HG02840 (cell line): ENCODE measurements around the gene NKAIN2.

Experiments used
- ATAC-seq: cut with Tn5 transposase; IDR thresholded peaks from one replicate; pipeline ENCODE4 v1.9.1; 2021; ENCODE audit warnings: mild to moderate bottlenecking, moderate library complexity, moderate number of reproducible peaks; ENCODE audit not compliant: unreplicated experiment, low FRiP score

NKAIN2 gene

GRCh38 chr6:123803504-123804013 is at the start of gene NKAIN2:
Gene NKAIN2 (plus strand): TSS chr6:123803865.
- ATAC-seq, result peak; percentile 29

DNA sequence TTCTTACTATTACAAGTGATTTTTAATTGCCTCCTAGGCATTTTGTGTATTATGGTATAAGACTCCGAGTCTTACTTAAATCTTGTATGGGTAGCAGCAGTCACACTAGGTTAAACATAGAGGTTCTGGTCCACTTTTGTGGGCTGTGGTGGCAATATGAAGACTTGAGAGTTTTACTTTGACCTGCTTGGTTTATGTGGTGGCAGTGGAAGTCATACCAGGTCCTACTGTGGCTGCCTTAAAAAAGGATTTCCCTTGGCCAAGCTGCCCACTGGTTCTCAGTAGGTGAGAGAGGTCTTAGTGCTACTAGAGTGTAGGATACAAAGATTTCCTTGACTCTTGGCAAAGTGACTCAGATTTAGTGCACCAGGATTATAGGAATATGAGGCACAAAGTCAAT is 44.2 kb upstream of the NKAIN2 start:
- ATAC-seq, result no peak

DNA sequence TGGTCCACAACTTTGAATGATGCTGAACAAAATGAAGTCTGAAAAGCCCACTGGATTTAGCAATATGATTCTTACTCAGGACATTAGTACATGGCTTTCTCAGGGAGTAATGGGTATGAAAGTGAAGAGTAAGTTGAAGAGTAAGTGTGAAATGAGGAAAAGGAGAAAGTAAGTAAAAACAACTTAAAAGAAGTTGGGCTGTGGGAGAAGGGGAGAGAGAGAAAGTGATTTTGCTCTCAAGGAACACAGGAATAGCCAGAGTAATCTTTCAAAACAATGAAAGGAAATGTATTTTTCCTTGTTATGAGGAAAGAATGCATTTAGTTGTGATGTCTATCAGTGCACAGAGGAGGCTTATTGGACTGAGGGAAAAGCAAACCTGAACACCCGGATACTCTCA is 39.8 kb upstream of the NKAIN2 start:
- no peak for ATAC-seq

DNA sequence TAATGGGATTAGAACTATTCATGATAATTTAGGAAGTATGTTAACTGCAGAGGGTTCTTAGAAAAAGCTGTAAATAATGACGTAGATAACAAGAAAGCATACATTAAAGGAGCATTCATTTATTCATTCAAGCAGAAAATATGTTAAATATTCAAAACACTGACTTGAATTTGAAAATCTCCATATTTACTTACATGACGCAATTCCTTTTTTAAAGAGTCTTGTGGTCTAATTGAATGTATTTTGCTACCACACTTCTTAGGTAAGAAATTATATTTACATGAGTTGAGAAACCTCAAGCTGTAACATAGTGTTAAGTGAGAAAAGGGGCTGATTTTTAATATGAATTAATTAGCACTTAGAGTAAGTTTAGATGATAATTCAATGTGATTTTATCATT is 38.9 kb upstream of the NKAIN2 start:
- ATAC-seq, result no peak

DNA sequence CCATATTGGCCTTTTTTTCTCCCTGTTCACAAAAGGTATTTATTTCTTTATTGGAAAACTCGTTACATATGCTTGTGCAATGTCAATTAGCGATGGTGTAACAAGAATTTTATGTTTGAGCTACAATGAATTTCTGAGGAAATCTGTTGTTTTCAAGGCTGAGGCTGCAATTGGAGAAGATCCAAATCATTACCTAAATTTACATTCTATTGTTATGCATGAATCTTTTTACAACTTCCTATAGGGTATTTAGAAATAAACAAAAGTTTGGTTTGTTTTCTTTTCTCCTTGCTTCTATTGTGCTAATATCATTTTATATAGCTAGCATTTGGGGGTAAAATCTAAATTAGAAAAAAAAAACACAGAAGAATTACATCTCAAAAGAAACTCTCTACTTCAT is 34.7 kb upstream of the NKAIN2 start:
- ATAC-seq, result no peak

GRCh38 chr6:123769431-123769830 is 34.2 kb upstream of the NKAIN2 start:
- ATAC-seq, result no peak

- no peak for ATAC-seq
These were observed 33.3 kb upstream of the NKAIN2 start for GRCh38 chr6:123770247-123770949.

DNA sequence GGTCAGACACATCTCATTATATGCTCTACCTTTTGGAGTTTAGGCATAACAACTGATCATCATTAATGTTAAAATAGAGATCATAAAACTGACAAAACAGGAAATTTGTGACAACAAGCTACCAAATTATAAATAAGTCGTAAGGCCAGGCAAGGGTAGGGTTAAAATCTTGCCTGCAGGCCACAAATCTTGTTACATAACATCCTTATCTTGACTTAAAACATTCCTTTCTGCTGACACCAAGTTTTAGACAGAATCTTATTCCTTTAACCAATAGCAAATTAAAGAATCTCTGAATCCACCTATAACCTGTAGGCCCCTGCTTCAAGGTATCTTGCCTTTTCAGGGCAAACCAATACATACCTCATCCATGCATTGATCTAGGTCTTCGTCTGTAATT is 32.5 kb upstream of the NKAIN2 start:
- no peak for ATAC-seq

- ATAC-seq, result no peak
These were observed 26.1 kb upstream of the NKAIN2 start for GRCh38 chr6:123777563-123777962.

- no peak for ATAC-seq
These were observed 23.6 kb upstream of the NKAIN2 start for GRCh38 chr6:123780021-123780420.

DNA sequence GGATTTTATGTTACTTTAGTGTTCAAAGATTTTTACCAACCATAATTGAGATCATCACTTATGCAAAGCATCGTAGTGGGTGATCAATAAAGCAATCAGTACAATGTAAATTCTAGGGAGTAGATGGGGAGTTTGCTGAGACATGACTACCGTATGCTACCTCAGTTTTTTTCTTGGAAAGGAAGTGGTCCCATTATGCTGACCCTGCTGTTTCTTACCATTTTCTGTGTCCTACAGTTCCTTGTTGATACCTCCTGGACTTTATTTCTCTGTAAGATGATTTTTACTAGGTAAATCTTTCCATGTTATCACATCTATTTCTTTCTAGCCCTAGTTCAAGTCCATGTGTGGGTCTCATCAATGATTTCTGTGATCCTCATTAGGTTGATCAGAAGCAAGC is 19.3 kb upstream of the NKAIN2 start:
- no peak for ATAC-seq

GRCh38 chr6:123785039-123785438 is 18.6 kb upstream of the NKAIN2 start:
- no peak for ATAC-seq

GRCh38 chr6:123788319-123788718 is 15.3 kb upstream of the NKAIN2 start:
- ATAC-seq, result no peak

DNA sequence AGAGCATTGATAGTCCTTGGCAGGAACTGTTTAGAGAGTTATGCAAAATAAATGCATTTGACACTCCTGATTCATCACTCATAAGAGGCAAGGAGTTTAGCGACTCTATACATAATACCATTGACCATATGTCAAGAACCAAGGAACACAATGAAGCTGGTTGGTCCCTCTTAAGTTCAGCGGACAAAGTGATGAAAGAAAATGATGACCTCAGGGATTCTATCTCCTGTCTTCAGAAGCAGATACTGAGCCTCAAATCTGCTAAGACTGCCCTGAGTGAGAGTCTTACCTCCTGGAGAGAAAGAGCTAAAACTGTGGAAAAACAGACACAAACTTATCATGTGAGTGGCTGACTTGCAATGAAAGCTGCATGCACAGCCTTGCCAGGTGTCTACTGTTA is 9.5 kb upstream of the NKAIN2 start:
- no peak for ATAC-seq

GRCh38 chr6:123794799-123795198 is 8.9 kb upstream of the NKAIN2 start:
- ATAC-seq, result no peak

DNA sequence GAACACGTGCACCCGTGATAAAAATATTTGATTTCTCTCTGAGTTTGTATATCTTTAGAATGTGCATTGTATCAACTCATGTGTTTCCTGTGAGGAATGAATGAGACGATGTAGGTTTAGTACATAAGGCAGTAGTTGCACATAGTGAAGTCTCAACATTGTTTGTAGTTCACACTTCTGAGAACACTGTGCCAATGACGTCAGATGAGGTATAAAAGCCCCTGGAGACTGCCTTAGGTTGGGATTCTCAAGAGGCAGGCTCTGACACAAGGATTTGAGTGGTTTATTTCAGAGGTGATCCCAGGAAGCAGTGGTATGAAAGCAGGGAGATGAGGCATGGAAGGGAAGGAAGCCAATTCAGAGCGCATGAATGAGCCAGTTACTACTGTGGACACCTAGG is 2.6 kb upstream of the NKAIN2 start:
- no peak for ATAC-seq

GRCh38 chr6:123802351-123802696 is 1.3 kb upstream of the NKAIN2 start:
- ATAC-seq, result no peak

GRCh38 chr6:123802697-123803503 is 765 bp upstream of the NKAIN2 start:
- peak; percentile 92 for ATAC-seq

DNA sequence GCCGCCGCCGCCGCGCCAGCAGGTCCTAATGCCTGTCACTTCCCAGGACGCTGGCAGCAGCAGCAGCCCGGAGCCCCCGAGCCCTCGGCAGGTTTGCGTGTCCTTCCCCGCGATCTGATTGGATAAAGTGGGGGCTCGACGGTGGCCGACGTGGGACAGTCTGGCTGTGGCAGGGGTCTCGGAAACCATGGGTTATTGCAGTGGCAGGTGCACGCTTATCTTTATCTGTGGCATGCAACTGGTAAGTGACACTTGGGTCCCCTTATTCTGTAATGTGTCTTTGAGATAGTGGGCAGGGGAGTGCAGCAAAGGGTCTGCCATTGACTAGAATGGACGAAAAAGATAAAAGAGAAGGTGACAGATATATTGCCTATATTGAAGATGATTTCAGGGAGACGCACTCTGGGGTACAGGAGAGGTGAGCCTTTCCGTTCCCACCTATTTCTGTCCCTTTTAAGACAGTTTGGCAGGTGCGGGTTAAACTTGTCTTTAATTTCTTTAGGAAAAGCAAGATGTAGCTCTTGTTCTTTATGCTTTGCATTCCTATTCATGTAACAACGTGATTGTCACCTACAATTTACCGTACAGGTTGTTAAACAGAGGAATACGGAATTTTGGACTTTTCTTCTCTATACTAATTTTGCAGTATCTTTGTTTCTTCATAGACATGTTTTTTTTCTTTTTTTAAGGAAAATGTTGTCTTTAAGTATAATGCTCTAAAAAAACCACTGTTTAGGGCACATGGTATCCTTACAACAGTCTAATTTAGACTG is 535 bp downstream of the NKAIN2 start:
- no peak for ATAC-seq

GRCh38 chr6:123804787-123805540 is 1.3 kb downstream of the NKAIN2 start:
- no peak for ATAC-seq
